Fibroblast of lung (primary cell): ENCODE measurements around the gene UBE2N. TPM values are rescaled to one million over a fixed set of nuclear protein-coding genes. Genes with fewer than 3 reads are reported as not detected.

Source experiments
- DNase-seq, 2 donors: peaks; one replicate each; pipeline versions ENCODE4 v3.0.0 to v3.0.0-alpha.2; 2010; ENCODE audit warnings: low read depth in 2 of 2
- H2AFZ ChIP-seq: 2 replicates; pipeline ENCODE4 v1.5.1; 2012; ENCODE audit warnings: low read length, control low read depth, inconsistent platforms
- H3K27ac ChIP-seq: 2 replicates; pipeline ENCODE4 v1.5.1; 2011; ENCODE audit warnings: low read length, control low read depth; ENCODE audit not compliant: insufficient read depth
- H3K27me3 ChIP-seq: 2 replicates; pipeline ENCODE4 v1.5.1; 2011; ENCODE audit warnings: mild to moderate bottlenecking, low read length; ENCODE audit not compliant: control insufficient read depth, insufficient read depth
- H3K36me3 ChIP-seq: 2 replicates; pipeline ENCODE4 v1.5.1; 2011; ENCODE audit warnings: low read length; ENCODE audit not compliant: control insufficient read depth, insufficient read depth
- H3K4me1 ChIP-seq: 2 replicates; pipeline ENCODE4 v1.5.1; 2011; ENCODE audit warnings: low read length; ENCODE audit not compliant: control insufficient read depth, insufficient read depth; ENCODE audit errors: extremely low read depth
- H3K4me2 ChIP-seq: 2 replicates; pipeline ENCODE4 v1.5.1; 2011; ENCODE audit warnings: low read length, control low read depth; ENCODE audit not compliant: insufficient read depth; ENCODE audit errors: extremely low read depth
- H3K4me3 ChIP-seq, 4 experiments: fragments of 200-600 bp in 1 of 4; sonication (generic) in 1 of 4; replicated peaks in 1 of 4; 2 replicates each; pipeline ENCODE4 v1.5.1; 2011 to 2016; ENCODE audit warnings: low read length in 4 of 4, low read depth in 3 of 4, mild to moderate bottlenecking in 3 of 4, control low read depth in 2 of 4, inconsistent platforms in 1 of 4, mixed read lengths in 1 of 4; ENCODE audit not compliant: insufficient read depth in 1 of 4; ENCODE audit errors: control extremely low read depth in 1 of 4
- H3K79me2 ChIP-seq: 2 replicates; pipeline ENCODE4 v1.5.1; 2012; ENCODE audit warnings: mild to moderate bottlenecking, low read length, inconsistent platforms; ENCODE audit not compliant: control insufficient read depth, insufficient read depth
- H3K9ac ChIP-seq: 2 replicates; pipeline ENCODE4 v1.5.1; 2011; ENCODE audit warnings: mild to moderate bottlenecking, low read length, control low read depth; ENCODE audit not compliant: insufficient read depth
- H3K9me3 ChIP-seq: 2 replicates; pipeline ENCODE4 v1.5.1; 2012; ENCODE audit warnings: low read depth, low read length; ENCODE audit not compliant: control insufficient read depth, insufficient read depth
- H4K20me1 ChIP-seq: 2 replicates; pipeline ENCODE4 v1.5.1; 2011; ENCODE audit warnings: low read length; ENCODE audit not compliant: control insufficient read depth, insufficient read depth; ENCODE audit errors: extremely low read depth
- CTCF ChIP-seq, 2 donors: IDR thresholded peaks in 1 of 2; conservative IDR thresholded peaks in 1 of 2; 1 replicate in 1 of 2; 2 replicates in 1 of 2; pipeline ENCODE4 v1.5.1; 2011 to 2012; ENCODE audit warnings: low read length in 2 of 2, control low read depth in 1 of 2, inconsistent platforms in 1 of 2, low read depth in 1 of 2, mild to moderate bottlenecking in 1 of 2
- EZH2 ChIP-seq: IDR thresholded peaks from 2 replicates; pipeline ENCODE4 v1.5.1; 2012; ENCODE audit warnings: low read length, control low read depth, mild to moderate bottlenecking; ENCODE audit errors: missing control alignments
- polyA plus RNA-seq, 2 donors: library from polyadenylated mRNA; depleted of rRNA in 1 of 2; stranded (reverse) in 1 of 2; unstranded in 1 of 2; fragments of >200 nt; gene quantifications; 2 replicates each; pipeline ENCODE4 v1.2.1, GENCODE V29; 2011 to 2012; ENCODE audit warnings: missing spikeins in 1 of 2
- total RNA-seq: library from RNA; depleted of rRNA; stranded (reverse); fragments of >200 nt; gene quantifications from 2 replicates; pipeline ENCODE4 v1.2.1, GENCODE V29; 2014

The UBE2N gene
- total and polyA plus RNA-seq, 2 donors (not counting 1 experiment from before 2014, with no cell fraction given) = 115 to 149 TPM

- peak overlapping the region; percentile 81 for H2AFZ ChIP-seq
- no peaks in the 10 kb centered on the region for H3K9me3 ChIP-seq
- peak overlapping the region; percentile 69 to 74 (median 72) for H3K4me3 ChIP-seq
- DNase-seq = no peak
- H3K36me3 ChIP-seq = no peaks in the 10 kb centered on the region
- peaks cover 3% of the 10 kb centered on the region for H3K4me1 ChIP-seq
- peak overlapping the region; percentile 80 for H3K4me2 ChIP-seq
- peak overlapping the region; percentile 99 for H3K9ac ChIP-seq
- H4K20me1 ChIP-seq = peaks cover 10% of the 10 kb centered on the region
- peaks cover 40% of the 10 kb centered on the region for H3K79me2 ChIP-seq
- TF ChIP-seq EZH2 (no peak), CTCF (conservative IDR thresholded peaks at IDR 0.05 in 1 of 2, IDR thresholded peaks at IDR 0.05 in 1 of 2; ENCODE audit: low read depth in 1 of 2, low read length in 2 of 2) (no peak)
- peak overlapping the region; percentile 91 for H3K27ac ChIP-seq
- no peaks in the 10 kb centered on the region for H3K27me3 ChIP-seq
Measured at GRCh38 chr12:93442411-93443340, 929 bp upstream of the UBE2N start.

GRCh38 chr12:93441081-93441616 lies 598 bp downstream of the UBE2N start:
- peak in 1 of 2 donors; percentile 22 for DNase-seq
- Histone ChIP-seq H3K36me3 (no peaks in the 10 kb centered on the region), H3K9ac (peak overlapping the region; percentile 99), H3K4me2 (peak overlapping the region; percentile 89), H4K20me1 (peaks cover 10% of the 10 kb centered on the region), H3K4me1 (peaks cover 7% of the 10 kb centered on the region), H3K9me3 (no peaks in the 10 kb centered on the region), H3K27ac (peak overlapping the region; percentile 91), H3K79me2 (peaks cover 55% of the 10 kb centered on the region), H3K4me3 (peak overlapping the region; percentile 72 to 96 (median 88)), H2AFZ (no peak overlapping the region), H3K27me3 (no peaks in the 10 kb centered on the region)
- no peak for TF ChIP-seq CTCF (conservative IDR thresholded peaks at IDR 0.05 in 1 of 2, IDR thresholded peaks at IDR 0.05 in 1 of 2; ENCODE audit: low read depth in 1 of 2, low read length in 2 of 2)
- TF ChIP-seq EZH2 = no peak

GRCh38 chr12:93440043-93440835 lies 1.5 kb downstream of the UBE2N start:
- Histone ChIP-seq H3K27ac (peak overlapping the region; percentile 91), H3K4me3 (peak overlapping the region; percentile 72 to 96 (median 88)), H3K4me2 (peak overlapping the region; percentile 89), H3K9ac (peak overlapping the region; percentile 99), H3K4me1 (peaks cover 10% of the 10 kb centered on the region), H3K27me3 (no peaks in the 10 kb centered on the region), H3K79me2 (peaks cover 64% of the 10 kb centered on the region), H2AFZ (no peak overlapping the region), H4K20me1 (peaks cover 10% of the 10 kb centered on the region), H3K36me3 (no peaks in the 10 kb centered on the region), H3K9me3 (no peaks in the 10 kb centered on the region)
- TF ChIP-seq CTCF (conservative IDR thresholded peaks at IDR 0.05 in 1 of 2, IDR thresholded peaks at IDR 0.05 in 1 of 2; ENCODE audit: low read depth in 1 of 2, low read length in 2 of 2) (no peak), EZH2 (no peak)
- peak; percentile 24 to 25 for DNase-seq
